Endothelial cell of hepatic sinusoid (primary cell): ENCODE measurements around the gene ELAVL2.

Experiments used
- in situ Hi-C: cut with HindIII; loops from 2 replicates; pipeline ENCODE4 v1.10.0; 2017; ENCODE audit warnings: low sequenced_read_pairs

ELAVL2 gene

GRCh38 chr9:23774266-23774665, 51.8 kb downstream of the ELAVL2 start:
- in situ Hi-C loops: no loop called here

DNA sequence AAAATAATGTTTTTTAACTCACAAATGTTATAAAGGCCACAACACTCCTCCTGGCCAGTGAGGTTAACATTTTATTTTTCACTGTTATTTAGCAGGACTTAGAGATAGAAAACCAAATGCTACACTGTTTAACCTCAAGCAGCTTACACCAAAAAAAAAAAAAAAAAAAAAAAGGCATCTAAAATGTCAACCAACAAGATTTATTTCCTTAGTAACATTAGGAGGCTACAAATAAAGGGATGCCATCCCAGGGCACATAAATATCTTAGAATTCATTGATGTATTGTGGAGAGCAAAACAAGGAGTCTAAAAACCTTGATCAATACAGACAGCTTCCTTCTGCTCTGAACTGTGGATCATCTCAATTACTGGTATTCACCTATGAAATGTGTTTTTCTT, 53.7 kb downstream of the ELAVL2 start:
- in situ Hi-C loops: no loop called here

DNA sequence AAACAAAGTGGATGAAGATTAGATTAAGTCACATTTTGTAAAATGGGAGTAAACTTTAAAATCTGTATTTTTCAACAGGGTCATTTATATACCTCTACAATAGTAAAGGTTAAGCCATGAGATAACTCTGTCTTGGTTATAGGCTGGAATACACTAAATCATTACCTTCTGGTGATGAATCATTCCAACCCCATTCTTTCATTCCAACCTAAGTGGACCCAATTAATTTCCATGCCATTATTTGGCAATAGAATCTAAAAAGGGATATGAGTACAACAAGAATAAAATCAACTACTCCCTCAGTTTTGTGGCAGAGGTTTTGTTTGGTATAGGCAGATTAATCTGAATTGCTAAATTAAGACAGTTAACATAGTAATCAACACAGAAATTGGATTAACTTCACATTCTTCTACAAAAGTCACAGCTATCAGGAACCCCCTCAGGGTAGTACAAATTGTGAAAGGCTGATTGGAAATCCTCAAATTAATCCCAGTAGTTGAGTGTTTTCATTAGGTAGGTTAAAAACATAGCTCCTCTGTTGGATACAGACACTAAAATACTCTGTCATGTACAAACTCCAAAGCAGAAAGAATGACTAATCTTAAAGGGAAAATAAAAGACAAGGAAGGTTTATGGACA, 54.2 kb downstream of the ELAVL2 start:
- in situ Hi-C loops: no loop called here

DNA sequence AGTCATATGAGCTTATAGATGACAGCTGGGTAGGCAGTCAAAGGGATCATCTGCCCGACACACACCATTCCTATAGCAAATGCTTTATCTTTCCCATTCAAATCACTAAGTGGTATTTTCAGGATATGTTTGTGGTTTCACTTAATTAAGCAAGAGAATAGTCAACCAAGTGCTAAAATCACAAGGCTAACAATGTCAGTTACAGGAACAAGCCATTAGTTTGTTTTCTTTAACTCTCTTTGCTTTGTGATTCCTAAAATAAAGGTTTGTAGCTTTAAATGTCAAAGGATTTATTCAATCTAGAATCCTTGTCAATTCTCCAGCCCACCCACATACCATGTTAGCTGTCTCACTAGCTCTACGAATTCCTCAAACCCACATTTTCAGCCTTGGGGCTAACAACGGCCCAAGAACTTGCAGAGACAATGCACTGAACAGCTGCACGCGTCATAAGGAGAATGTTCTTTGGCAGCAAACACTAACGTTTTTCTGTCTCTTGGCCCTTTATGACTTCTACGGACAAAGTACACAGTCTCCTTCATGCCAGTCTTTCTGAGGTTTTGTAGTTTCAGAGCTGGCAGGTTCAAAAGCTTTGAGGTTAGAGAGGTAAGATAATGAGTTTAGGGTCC, 56.6 kb downstream of the ELAVL2 start:
- in situ Hi-C loops: no loop called here

- in situ Hi-C loops: no loop called here
Measured at GRCh38 chr9:23768861-23769260, 57.2 kb downstream of the ELAVL2 start.

- in situ Hi-C loops: no loop called here
Measured at GRCh38 chr9:23766613-23767012, 59.4 kb downstream of the ELAVL2 start.

GRCh38 chr9:23765561-23765960, 60.5 kb downstream of the ELAVL2 start:
- in situ Hi-C loops: no loop called here

DNA sequence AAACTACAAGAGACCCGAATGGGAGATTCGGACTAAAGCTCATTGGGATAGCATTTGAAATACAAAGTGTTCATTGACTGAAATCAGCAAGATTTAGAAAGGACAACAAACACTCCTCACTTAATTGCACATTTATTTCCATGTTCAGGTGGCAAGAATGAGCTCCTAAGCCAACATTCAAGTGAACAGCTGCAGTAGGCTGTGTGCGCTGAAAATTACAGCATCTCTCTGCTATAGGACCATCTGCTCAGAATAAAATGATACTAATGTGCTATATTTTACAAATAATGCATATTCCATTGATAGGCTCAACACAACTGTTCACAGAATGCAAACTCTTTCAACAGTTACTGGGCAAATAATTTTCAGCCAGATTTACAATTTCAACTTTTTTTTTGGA, 61.8 kb downstream of the ELAVL2 start:
- in situ Hi-C loops: no loop called here

- in situ Hi-C loops: no loop called here
Measured at GRCh38 chr9:23754551-23754950, 71.5 kb downstream of the ELAVL2 start.

GRCh38 chr9:23752859-23753258, 73.2 kb downstream of the ELAVL2 start:
- in situ Hi-C loops: no loop called here

GRCh38 chr9:23751633-23752032, 74.4 kb downstream of the ELAVL2 start:
- in situ Hi-C loops: no loop called here

DNA sequence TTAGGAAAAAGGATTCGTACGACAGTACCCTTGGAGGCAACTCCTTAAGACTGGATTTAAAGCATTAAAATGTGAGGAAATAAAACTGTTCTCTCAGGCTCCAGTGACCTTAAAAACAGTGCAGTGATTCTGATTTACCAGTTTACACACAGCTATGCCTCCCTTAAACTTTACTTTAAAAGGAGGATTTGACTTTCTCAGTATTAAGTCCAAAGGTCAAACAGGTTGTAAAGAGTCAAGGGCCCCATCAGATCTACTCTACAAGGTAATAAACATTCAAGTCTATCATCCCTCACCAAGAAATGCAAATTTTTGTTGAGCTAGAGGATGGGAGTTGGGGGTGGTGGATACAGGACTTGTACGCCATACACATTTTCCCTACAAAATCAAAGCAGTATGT, 75.2 kb downstream of the ELAVL2 start:
- in situ Hi-C loops: no loop called here

DNA sequence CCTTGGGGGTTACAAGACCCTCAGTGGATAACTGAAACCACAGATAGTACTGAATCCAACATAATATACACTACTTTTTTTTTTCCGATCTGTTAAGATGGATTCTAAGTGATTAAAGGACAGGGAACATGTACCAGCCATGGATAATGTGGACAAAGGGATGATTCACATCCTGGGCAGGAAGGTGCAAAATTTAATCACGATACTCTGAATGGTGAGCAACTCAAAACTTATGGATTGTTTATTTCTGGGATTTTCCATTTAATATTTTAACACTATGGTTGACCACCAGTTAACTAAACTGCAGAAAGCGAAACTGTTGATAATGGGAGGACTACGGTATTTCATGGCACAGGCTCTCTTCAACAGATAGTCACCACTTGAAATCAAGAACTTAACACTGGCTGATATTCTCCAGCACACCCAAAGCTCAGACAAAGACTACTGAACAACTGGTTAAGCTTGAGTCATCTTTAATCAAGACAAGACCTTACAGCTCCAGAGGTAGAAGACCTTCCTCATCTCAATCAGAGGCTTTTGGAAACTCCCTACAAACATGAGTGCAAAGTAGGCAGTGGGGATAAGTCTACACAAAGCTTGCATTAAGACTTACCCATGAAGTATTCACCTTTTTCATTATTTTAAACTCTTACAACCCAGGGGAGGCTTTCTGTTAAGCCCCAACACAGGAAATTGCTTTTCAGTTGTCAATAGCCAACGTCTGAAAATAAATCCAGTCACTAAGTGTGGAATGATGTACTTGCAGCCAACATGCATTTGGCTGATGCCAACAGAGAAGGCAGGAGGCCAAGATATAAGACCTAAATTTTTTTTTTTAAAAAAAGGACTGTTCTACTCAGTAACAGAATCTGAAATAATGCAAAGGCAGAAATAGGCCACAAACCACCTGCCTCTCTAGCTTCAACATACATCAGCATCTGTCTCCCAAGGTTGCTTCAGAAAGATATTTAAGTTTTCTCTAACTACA, 78.7 kb downstream of the ELAVL2 start:
- in situ Hi-C loops: loop anchor here (5.0 kb wide), 2 partner anchors 40 to 70 kb away; no protein-coding TSS in a partner anchor

DNA sequence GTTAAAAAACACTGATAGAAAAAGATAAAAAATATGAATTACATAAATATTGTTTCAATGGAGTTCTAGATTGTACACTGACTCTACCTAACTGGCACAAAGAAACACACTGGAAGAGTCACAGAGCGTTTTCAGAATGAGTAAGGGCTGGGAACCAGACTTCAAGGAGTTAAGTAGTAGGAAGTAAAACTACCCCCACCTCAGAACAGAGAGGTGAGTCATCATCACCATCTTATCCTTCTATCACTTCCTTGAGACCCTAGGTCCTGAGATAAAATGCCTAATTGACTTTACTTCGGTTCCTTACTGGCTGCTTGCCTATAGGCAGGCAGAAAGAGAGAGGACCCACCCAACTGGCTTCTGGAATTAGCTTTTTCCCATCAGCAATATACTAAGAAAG, 79.7 kb downstream of the ELAVL2 start:
- in situ Hi-C loops: loop anchor here (5.0 kb wide), 2 partner anchors 41 to 69 kb away; no protein-coding TSS in a partner anchor

DNA sequence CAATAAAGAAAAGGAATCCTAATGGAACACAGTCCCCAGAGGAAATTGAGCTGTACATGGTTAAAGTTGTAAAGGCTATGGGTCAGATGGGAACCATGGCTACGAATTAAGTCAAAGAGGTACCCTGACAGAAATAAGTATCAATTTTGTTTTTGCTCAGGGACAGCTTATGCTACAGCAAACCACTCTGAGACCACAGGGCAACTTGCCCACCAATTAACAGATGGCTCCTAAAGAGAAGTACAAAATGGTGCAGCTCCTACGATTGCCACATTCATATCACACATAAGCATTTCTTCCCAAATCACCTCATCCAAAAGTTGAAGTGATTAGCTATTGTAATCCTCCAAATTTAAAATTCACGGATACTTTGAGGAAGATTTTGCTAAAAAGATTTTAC, 83.0 kb downstream of the ELAVL2 start:
- in situ Hi-C loops: no loop called here

DNA sequence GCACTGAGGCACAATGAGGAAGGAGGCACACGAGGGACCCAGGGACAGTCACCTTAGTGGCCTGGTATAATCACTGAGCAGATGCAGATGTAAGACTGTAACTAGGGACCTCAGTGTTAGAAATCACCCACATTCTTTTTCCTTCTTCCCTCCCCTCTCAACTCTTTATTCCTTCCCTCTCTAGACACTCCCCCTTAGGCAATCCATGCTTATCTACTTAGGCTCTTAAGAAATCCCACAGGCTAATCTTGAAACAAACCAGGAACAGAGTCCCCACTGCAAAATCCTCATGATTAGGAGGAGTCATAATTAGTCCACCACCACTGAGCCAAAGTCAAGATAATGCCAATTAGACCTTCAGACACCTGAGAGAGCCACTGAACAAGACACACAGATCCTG, 84.7 kb downstream of the ELAVL2 start:
- in situ Hi-C loops: no loop called here

DNA sequence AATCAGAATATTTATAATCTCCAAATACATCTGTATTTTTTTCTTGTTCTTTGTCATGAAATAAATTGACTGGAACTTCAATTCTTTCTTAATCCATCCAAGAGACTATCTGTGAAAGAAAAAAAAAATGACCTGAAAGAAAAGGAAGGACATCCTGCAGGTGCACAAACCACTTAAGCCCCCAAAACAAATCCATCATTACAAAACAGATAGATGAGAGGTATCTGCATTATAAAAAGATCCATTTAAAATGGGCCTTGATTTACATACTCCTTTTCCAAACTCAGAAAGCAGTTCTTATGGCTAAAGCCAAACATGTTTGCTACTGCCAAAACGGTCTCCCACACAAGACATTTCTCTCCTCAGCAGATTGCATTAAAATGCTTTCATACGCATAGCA, 85.5 kb downstream of the ELAVL2 start:
- in situ Hi-C loops: no loop called here

DNA sequence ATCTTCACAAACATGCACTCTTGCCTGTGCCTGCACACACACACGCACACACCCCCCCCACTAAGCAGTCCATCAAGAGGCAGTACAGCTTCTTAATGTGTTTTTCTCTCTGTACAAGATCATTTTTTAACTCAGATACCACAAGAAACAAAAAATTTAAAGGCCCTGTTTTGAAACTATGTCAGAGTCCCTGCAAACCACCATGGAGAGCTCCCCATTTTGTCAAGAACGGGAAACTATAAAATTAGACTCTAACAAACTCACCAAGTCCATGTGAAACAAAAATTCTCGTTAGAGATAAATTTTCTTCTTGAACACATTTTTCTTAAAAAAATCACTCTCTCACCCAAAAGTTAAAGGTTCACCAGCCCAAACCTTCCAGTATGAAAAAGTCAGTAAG, 86.3 kb downstream of the ELAVL2 start:
- in situ Hi-C loops: no loop called here

DNA sequence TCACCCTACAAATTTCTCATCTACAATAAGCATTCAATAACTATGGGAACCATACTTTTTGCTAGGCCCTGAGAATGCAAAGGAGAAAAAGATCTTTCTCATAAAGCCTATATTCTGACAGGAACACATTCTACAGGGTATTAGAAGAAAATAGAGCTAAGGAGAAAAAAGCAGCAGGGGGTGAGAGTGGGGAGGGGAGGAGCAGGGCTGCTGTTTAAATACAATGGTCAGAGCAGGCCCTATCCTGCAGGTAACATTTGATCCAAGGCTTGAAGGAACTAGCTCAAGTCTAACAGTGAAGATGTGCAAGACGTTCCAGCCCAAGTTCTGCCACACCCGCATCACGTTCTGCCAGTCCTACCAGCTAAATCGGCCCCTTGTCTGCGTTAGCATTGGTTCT, 89.7 kb downstream of the ELAVL2 start:
- in situ Hi-C loops: no loop called here

DNA sequence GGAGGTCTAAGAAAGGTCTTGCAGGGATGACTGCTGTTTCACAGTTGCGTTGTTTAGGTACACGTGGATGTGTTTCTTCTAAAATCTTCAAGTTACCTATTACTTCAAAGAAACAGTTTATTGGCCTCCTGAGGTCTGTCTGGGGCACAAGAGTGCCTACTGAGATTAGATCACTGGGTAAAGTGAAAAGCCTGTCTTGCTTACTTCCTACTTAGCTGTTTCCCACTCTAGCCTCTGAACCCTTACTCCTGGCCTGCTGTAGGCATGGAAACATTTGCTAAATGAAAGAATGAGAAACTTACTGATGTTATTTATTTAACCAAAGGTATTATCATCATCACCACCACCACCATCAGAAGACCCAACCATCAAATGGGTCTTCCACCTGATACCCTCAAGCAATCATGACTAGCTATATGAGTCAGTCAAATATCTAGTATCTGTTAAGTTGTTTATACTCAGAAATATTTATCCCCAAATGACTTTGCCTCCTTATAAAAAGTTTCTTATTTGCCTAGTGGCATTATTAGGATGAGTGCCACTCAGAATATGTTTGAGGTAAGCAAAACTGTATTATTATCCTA, 92.5 kb downstream of the ELAVL2 start:
- in situ Hi-C loops: no loop called here

DNA sequence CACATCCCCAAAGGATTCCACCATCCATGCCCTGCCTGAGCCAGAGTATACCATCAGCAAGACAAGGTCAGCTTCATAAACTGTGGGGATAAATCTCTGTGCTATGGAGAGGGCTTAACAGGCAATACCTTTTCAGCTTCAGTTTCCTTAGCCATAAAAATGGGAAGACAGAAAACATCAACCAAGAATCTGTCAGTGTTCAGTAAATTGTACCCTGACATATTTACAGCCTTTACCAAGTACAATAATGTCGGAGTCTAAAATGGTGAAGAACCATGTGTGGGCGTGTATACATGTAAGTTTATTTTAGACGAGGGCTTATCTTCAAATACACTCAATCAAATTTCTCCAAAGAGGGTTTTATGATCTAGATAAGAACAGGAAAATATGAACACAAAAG, 94.7 kb downstream of the ELAVL2 start:
- in situ Hi-C loops: no loop called here
